HepG2 (cell line): ENCODE results near the gene CCDC57. TPM values are rescaled to one million over a fixed set of nuclear protein-coding genes. Genes with fewer than 3 reads are reported as not detected.

Experiments used
- GABPA ChIP-seq, 2 experiments: IDR thresholded peaks; 2 replicates each; pipeline ENCODE4 v1.6.1; 2011 to 2016; ENCODE audit warnings: low read depth in 2 of 2, low read length in 1 of 2, missing biosample characterization in 1 of 2, missing genetic modification characterization in 1 of 2
- HMGXB3 ChIP-seq: sonication (generic); formaldehyde crosslinking; IDR thresholded peaks from 2 replicates; pipeline ENCODE4 v1.4.0; 2020; ENCODE audit warnings: missing genetic modification reagents, borderline replicate concordance
- HOXA9 ChIP-seq: sonication (generic); formaldehyde crosslinking; IDR thresholded peaks from 2 replicates; pipeline ENCODE4 v1.8.1; 2022; ENCODE audit warnings: missing genetic modification reagents, mild to moderate bottlenecking, moderate library complexity, borderline replicate concordance
- PHF5A ChIP-seq: IDR thresholded peaks from one replicate; pipeline ENCODE4 v1.6.1; 2018; ENCODE audit warnings: low read depth, missing genetic modification reagents; ENCODE audit not compliant: unreplicated experiment
- RFX3 ChIP-seq: IDR thresholded peaks from 2 replicates; pipeline ENCODE4 v1.6.1; 2016; ENCODE audit warnings: missing biosample characterization, missing genetic modification reagents
- SRSF1 ChIP-seq: fragments of 200-400 bp; formaldehyde crosslinking; optimal IDR thresholded peaks from 2 replicates; pipeline ENCODE3; 2017; ENCODE audit warnings: mild to moderate bottlenecking, low read depth, low read length, moderate library complexity
- TCF12 ChIP-seq, 2 experiments: fragments of 450-650 bp in 1 of 2; sonication (generic) in 1 of 2; formaldehyde crosslinking in 1 of 2; IDR thresholded peaks; 2 replicates each; pipeline versions ENCODE4 v1.6.1 to v1.8.0; 2017 to 2022; ENCODE audit warnings: antibody characterized with exemption in 1 of 2, mild to moderate bottlenecking in 1 of 2, missing genetic modification reagents in 1 of 2, moderate library complexity in 1 of 2
- THAP11 ChIP-seq: IDR thresholded peaks from 2 replicates; pipeline ENCODE4 v1.6.1; 2016; ENCODE audit warnings: missing biosample characterization, missing genetic modification reagents
- WIZ ChIP-seq: sonication (generic); formaldehyde crosslinking; IDR thresholded peaks from 2 replicates; pipeline ENCODE4 v1.5.1; 2020; ENCODE audit warnings: mild to moderate bottlenecking, missing genetic modification reagents
- ZBTB38 ChIP-seq: sonication (generic); formaldehyde crosslinking; IDR thresholded peaks from 2 replicates; pipeline ENCODE4 v1.5.1; 2020; ENCODE audit warnings: mild to moderate bottlenecking, missing genetic modification reagents
- ZGPAT ChIP-seq: IDR thresholded peaks from 2 replicates; pipeline ENCODE4 v1.6.1; 2016; ENCODE audit warnings: mild to moderate bottlenecking
- ZNF230 ChIP-seq: sonication (generic); formaldehyde crosslinking; IDR thresholded peaks from 2 replicates; pipeline ENCODE4 v1.4.0; 2020; ENCODE audit warnings: mild to moderate bottlenecking, missing genetic modification reagents
- ZNF296 ChIP-seq: sonication (generic); formaldehyde crosslinking; conservative IDR thresholded peaks from 2 replicates; pipeline ENCODE4 v1.5.0; 2020; ENCODE audit warnings: mild to moderate bottlenecking, missing genetic modification reagents
- ZNF367 ChIP-seq: sonication (generic); formaldehyde crosslinking; IDR thresholded peaks from 2 replicates; pipeline ENCODE4 v1.4.0; 2020; ENCODE audit warnings: missing genetic modification reagents, borderline replicate concordance
- ZNF597 ChIP-seq: sonication (generic); formaldehyde crosslinking; IDR thresholded peaks from 2 replicates; pipeline ENCODE4 v1.5.0; 2020; ENCODE audit warnings: missing genetic modification reagents
- polyA plus RNA-seq, 8 experiments: library from polyadenylated mRNA; depleted of rRNA in 3 of 8; stranded (reverse) in 7 of 8; unstranded in 1 of 8; fragments of >200 nt; fragmentation: Illumina TruSeq in 4 of 8; extraction: Trizol in 4 of 8; gene quantifications; 2 replicates each; pipeline versions ENCODE4 v1.2.1 to v1.2.3, GENCODE V29; 2011 to 2016; ENCODE audit warnings: low read depth in 4 of 8, missing spikeins in 1 of 8, mixed read lengths in 1 of 8; ENCODE audit not compliant: insufficient read depth in 1 of 8
- total RNA-seq, 5 experiments: library from RNA; depleted of rRNA; stranded (reverse); fragments of >200 nt; fragmentation: Illumina TruSeq; extraction: Trizol; gene quantifications; 2 replicates each; pipeline ENCODE4 v1.2.3, GENCODE V29; 2016; ENCODE audit warnings: low read depth in 1 of 5
- TF ChIP-seq, protein P1 (sequence below): sonication (generic); formaldehyde crosslinking; IDR thresholded peaks from 2 replicates; pipeline ENCODE4 v1.4.0; 2020; ENCODE audit warnings: missing genetic modification reagents, borderline replicate concordance

Gene CCDC57
- total and polyA plus RNA-seq, 2 of the 13 experiments (the other 11 are each of a cell fraction or from before 2014, with no cell fraction given): 59.3 to 59.9 TPM

GRCh38 chr17:82101767-82102679, 110.6 kb downstream of the CCDC57 start (continued):
- TF ChIP-seq HMGXB3: peak; percentile 71; the same call in 1 of the 2 replicates
- TF ChIP-seq TCF12 (IDR thresholded peaks at IDR 0.05): no peak
- no peak for TF ChIP-seq TCF12 (CRISPR knock-in tag; IDR thresholded peaks at IDR 0.05)
- TF ChIP-seq ZBTB38 (CRISPR knock-in tag): peak; percentile 81
- 0 out of 2 replicates have a peak, but pooled peaks have one; percentile 28 for TF ChIP-seq ZNF230 (CRISPR knock-in tag)
- TF ChIP-seq RFX3 (CRISPR knock-in tag): no peak
- no peak for TF ChIP-seq GABPA (IDR thresholded peaks at IDR 0.05; ENCODE audit: low read depth, low read length)
- TF ChIP-seq GABPA (CRISPR knock-in tag; IDR thresholded peaks at IDR 0.05; ENCODE audit: low read depth): peak; percentile 64
- TF ChIP-seq, protein P1, sequence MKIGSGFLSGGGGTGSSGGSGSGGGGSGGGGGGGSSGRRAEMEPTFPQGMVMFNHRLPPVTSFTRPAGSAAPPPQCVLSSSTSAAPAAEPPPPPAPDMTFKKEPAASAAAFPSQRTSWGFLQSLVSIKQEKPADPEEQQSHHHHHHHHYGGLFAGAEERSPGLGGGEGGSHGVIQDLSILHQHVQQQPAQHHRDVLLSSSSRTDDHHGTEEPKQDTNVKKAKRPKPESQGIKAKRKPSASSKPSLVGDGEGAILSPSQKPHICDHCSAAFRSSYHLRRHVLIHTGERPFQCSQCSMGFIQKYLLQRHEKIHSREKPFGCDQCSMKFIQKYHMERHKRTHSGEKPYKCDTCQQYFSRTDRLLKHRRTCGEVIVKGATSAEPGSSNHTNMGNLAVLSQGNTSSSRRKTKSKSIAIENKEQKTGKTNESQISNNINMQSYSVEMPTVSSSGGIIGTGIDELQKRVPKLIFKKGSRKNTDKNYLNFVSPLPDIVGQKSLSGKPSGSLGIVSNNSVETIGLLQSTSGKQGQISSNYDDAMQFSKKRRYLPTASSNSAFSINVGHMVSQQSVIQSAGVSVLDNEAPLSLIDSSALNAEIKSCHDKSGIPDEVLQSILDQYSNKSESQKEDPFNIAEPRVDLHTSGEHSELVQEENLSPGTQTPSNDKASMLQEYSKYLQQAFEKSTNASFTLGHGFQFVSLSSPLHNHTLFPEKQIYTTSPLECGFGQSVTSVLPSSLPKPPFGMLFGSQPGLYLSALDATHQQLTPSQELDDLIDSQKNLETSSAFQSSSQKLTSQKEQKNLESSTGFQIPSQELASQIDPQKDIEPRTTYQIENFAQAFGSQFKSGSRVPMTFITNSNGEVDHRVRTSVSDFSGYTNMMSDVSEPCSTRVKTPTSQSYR (CRISPR knock-in tag): peak; percentile 97
- no peak for TF ChIP-seq ZNF597 (CRISPR knock-in tag)
- TF ChIP-seq WIZ (CRISPR knock-in tag): no peak
- peak; percentile 98 for TF ChIP-seq ZNF296
- no peak for TF ChIP-seq ZNF367 (CRISPR knock-in tag)
- no peak; the same call in 1 of the 2 replicates for TF ChIP-seq HOXA9 (CRISPR knock-in tag)
- TF ChIP-seq SRSF1: peak; percentile 78
- peak; percentile 72 for TF ChIP-seq PHF5A (CRISPR knock-in tag)
- TF ChIP-seq ZGPAT (CRISPR knock-in tag): peak; percentile 93; the same call in 1 of the 2 replicates
- TF ChIP-seq THAP11: peak; percentile 80
